Gastrocnemius medialis (tissue), 4 donors: Measurements from ENCODE around the gene CENPC.

Experiments used
- CTCF ChIP-seq, 5 experiments: fragments of 450-650 bp in 3 of 5; fragments of 200-600 bp in 2 of 5; sonication (generic) in 2 of 5; IDR thresholded peaks in 4 of 5; conservative IDR thresholded peaks in 1 of 5; 1 replicate in 4 of 5; 2 replicates in 1 of 5; pipeline ENCODE4 v1.5.1; 2016 to 2019; ENCODE audit warnings: antibody characterized with exemption in 5 of 5, mild to moderate bottlenecking in 3 of 5, moderate library complexity in 3 of 5
- POLR2A ChIP-seq, 2 donors: fragments of 450-650 bp; IDR thresholded peaks; one replicate each; pipeline ENCODE4 v1.6.1; 2017; ENCODE audit warnings: antibody characterized with exemption in 2 of 2, mild to moderate bottlenecking in 2 of 2, moderate library complexity in 2 of 2

GRCh38 chr4:67546004-67546356 lies 677 bp upstream of the CENPC start:
- TF ChIP-seq CTCF (IDR thresholded peaks at IDR 0.05 in 4 of 5, conservative IDR thresholded peaks at IDR 0.05 in 1 of 5) (no peak), POLR2A (IDR thresholded peaks at IDR 0.05) (no peak)
